OCI-LY1 (cell line): Measurements from ENCODE around the gene RAD51B.
A peak's percentile ranks its signal among the peaks of the same experiment; 100 is the strongest.
"Not testable (repeated sequence)": the region's sequence is repeated elsewhere in the genome, so short reads cannot be mapped to it uniquely, and the experiment has no call there.

Source experiments
- H2AFZ ChIP-seq: fragments of 200-600 bp; sonication (generic), shearing (Covaris generic); 2 replicates; pipeline ENCODE4 v1.6.0; 2014; ENCODE audit warnings: antibody characterized with exemption, mild to moderate bottlenecking, low read length
- H3F3A ChIP-seq: fragments of 200-600 bp; sonication (generic), shearing (Covaris generic); 2 replicates; pipeline ENCODE4 v1.6.0; 2014; ENCODE audit warnings: mild to moderate bottlenecking, antibody characterized with exemption, low read length, moderate library complexity; ENCODE audit not compliant: insufficient read depth
- H3K27ac ChIP-seq: fragments of 200-600 bp; sonication (generic); 2 replicates; pipeline ENCODE4 v1.5.1; 2014; ENCODE audit warnings: low read length, mixed run types, mild to moderate bottlenecking, low read depth; ENCODE audit not compliant: poor library complexity, severe bottlenecking
- H3K27me3 ChIP-seq: fragments of 200-600 bp; sonication (generic); 2 replicates; pipeline ENCODE4 v1.6.0; 2014; ENCODE audit warnings: antibody characterized with exemption, mild to moderate bottlenecking, low read length, moderate library complexity; ENCODE audit not compliant: insufficient read depth
- H3K36me3 ChIP-seq: fragments of 200-600 bp; sonication (generic); 2 replicates; pipeline ENCODE4 v1.6.1; 2014; ENCODE audit warnings: mild to moderate bottlenecking, antibody characterized with exemption, low read length, moderate library complexity, mixed read lengths; ENCODE audit not compliant: insufficient read depth
- H3K4me1 ChIP-seq: fragments of 200-600 bp; sonication (generic); 2 replicates; pipeline ENCODE4 v1.5.1; 2014; ENCODE audit warnings: mild to moderate bottlenecking, low read length, moderate library complexity; ENCODE audit not compliant: insufficient read depth, severe bottlenecking
- H3K4me2 ChIP-seq: fragments of 200-600 bp; sonication (generic), shearing (Covaris generic); 2 replicates; pipeline ENCODE4 v1.6.1; 2014; ENCODE audit warnings: low read length
- H3K4me3 ChIP-seq: fragments of 200-600 bp; sonication (generic); 2 replicates; pipeline ENCODE4 v1.5.1; 2014; ENCODE audit warnings: low read length, low read depth, mild to moderate bottlenecking, mixed read lengths; ENCODE audit not compliant: poor library complexity, severe bottlenecking
- H3K79me2 ChIP-seq: fragments of 200-600 bp; shearing (Covaris generic); 2 replicates; pipeline ENCODE4 v1.6.1; 2016; ENCODE audit warnings: mixed run types, low read length, mixed read lengths; ENCODE audit not compliant: insufficient read depth
- H3K9ac ChIP-seq: fragments of 200-600 bp; sonication (generic), shearing (Covaris generic); 2 replicates; pipeline ENCODE4 v1.6.1; 2014; ENCODE audit warnings: mild to moderate bottlenecking, low read length, mixed read lengths
- H3K9me2 ChIP-seq: fragments of 200-600 bp; sonication (generic), shearing (Covaris generic); 2 replicates; pipeline ENCODE4 v1.6.1; 2014; ENCODE audit warnings: low read depth, mild to moderate bottlenecking, low read length, mixed read lengths
- H3K9me3 ChIP-seq: fragments of 200-600 bp; shearing (Covaris generic); 2 replicates; pipeline ENCODE4 v1.6.1; 2014; ENCODE audit warnings: low read length, mixed read lengths
- H4K20me1 ChIP-seq: fragments of 200-600 bp; sonication (generic), shearing (Covaris generic); 2 replicates; pipeline ENCODE4 v1.6.0; 2016; ENCODE audit warnings: mild to moderate bottlenecking, low read length; ENCODE audit not compliant: insufficient read depth
- EZH2 ChIP-seq: fragments of 200-600 bp; sonication (generic), shearing (Covaris generic); IDR thresholded peaks from 2 replicates; pipeline ENCODE4 v1.8.0; 2017; ENCODE audit warnings: borderline replicate concordance, mixed run types, mild to moderate bottlenecking, antibody characterized with exemption, low read length, moderate library complexity, mixed read lengths
- TF ChIP-seq, protein P1 (sequence below): fragments of 200-600 bp; sonication (generic), shearing (Covaris generic); IDR thresholded peaks from 2 replicates; pipeline ENCODE4 v1.5.1; 2017; ENCODE audit warnings: mild to moderate bottlenecking, antibody characterized with exemption, low read length, moderate library complexity, mixed read lengths

The RAD51B gene

DNA sequence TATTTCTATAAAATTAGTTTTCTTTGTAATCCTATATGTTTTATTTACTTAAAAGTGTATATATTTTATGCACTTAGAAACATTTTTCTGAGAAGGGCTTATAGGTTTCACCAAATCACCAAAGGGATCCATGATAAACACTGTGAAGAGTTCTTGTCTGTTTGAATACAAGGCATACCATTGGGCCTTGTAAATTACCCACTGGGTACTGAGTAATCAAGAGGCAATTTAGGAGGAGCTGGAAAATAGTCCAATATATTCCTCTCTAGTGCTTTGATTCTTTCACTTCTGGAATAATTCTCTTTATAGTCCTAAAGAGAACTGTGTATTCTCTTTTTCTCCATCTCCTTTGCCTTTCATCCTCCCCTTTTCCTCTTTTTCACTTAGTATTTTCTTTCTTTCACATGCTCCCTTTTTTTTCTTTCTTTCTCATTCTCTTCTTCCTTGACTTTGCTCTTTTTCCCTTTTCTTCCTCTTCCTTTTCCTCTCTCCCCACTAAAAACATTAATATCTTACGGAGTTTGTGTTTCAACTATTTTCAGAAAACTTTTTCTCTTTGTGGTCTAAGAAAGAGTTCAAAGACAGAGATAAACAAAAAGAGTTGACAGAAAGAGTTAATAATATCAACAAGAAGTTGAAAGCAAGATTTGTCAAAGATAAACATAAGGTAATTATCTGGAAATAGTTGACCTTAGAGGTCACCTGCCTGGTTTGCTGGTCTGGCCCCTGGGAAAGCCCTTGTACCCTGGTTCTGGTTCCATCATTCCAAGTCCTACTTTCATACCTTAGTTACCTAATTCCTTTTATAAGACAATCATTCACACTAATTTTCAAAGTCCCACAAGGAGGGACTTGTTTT, 435.3 kb downstream of the RAD51B start:
- no peak for TF ChIP-seq EZH2
- TF ChIP-seq, protein P1, sequence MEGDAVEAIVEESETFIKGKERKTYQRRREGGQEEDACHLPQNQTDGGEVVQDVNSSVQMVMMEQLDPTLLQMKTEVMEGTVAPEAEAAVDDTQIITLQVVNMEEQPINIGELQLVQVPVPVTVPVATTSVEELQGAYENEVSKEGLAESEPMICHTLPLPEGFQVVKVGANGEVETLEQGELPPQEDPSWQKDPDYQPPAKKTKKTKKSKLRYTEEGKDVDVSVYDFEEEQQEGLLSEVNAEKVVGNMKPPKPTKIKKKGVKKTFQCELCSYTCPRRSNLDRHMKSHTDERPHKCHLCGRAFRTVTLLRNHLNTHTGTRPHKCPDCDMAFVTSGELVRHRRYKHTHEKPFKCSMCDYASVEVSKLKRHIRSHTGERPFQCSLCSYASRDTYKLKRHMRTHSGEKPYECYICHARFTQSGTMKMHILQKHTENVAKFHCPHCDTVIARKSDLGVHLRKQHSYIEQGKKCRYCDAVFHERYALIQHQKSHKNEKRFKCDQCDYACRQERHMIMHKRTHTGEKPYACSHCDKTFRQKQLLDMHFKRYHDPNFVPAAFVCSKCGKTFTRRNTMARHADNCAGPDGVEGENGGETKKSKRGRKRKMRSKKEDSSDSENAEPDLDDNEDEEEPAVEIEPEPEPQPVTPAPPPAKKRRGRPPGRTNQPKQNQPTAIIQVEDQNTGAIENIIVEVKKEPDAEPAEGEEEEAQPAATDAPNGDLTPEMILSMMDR, result no peak
- H3K27me3 ChIP-seq, result no peaks in the 10 kb centered on the region
- no peak overlapping the region for H3K4me2 ChIP-seq
- no peak overlapping the region for H3K27ac ChIP-seq
- peaks cover 62% of the 10 kb centered on the region for H3K4me1 ChIP-seq
- H3K9me3 ChIP-seq, result no peaks in the 10 kb centered on the region
- no peaks in the 10 kb centered on the region for H3K79me2 ChIP-seq
- H3K9ac ChIP-seq, result no peak overlapping the region
- H3K36me3 ChIP-seq, result no peaks in the 10 kb centered on the region
- no peak overlapping the region for H2AFZ ChIP-seq
- no peaks in the 10 kb centered on the region for H3K9me2 ChIP-seq
- no peaks in the 10 kb centered on the region for H3F3A ChIP-seq
- H3K4me3 ChIP-seq, result no peak overlapping the region
- no peaks in the 10 kb centered on the region for H4K20me1 ChIP-seq

DNA sequence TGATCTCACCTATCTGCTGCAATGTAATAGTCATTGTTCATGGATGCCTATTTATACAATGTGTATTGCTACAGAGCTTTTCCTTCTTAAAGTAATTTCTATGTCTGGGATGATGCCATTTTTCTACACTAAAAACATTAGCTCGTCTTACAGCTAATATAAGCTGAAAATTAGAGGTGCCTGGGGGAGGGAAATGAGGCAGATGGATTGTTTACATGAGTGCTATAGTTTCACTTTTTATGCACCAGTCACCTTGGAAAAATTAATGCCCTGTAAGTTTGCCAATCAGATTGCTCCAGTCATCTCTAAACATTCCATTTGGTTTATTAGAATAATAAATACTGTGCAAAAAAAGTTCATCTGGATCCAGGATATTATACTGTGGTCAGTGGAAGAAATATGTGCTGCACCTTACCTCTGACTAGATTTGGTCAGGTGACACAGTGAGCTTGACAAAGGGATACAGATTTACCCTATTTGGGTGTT, 436.2 kb downstream of the RAD51B start:
- Histone ChIP-seq H3K9me2 (no peaks in the 10 kb centered on the region), H3K9me3 (no peaks in the 10 kb centered on the region), H3F3A (no peaks in the 10 kb centered on the region), H3K36me3 (no peaks in the 10 kb centered on the region), H3K4me2 (no peak overlapping the region), H2AFZ (no peak overlapping the region), H3K27ac (peak overlapping the region; percentile 33), H3K9ac (no peak overlapping the region), H3K79me2 (no peaks in the 10 kb centered on the region), H3K4me1 (peaks cover 62% of the 10 kb centered on the region), H4K20me1 (no peaks in the 10 kb centered on the region), H3K27me3 (no peaks in the 10 kb centered on the region), H3K4me3 (no peak overlapping the region)
- TF ChIP-seq, protein P1, result no peak
- no peak for TF ChIP-seq EZH2

DNA sequence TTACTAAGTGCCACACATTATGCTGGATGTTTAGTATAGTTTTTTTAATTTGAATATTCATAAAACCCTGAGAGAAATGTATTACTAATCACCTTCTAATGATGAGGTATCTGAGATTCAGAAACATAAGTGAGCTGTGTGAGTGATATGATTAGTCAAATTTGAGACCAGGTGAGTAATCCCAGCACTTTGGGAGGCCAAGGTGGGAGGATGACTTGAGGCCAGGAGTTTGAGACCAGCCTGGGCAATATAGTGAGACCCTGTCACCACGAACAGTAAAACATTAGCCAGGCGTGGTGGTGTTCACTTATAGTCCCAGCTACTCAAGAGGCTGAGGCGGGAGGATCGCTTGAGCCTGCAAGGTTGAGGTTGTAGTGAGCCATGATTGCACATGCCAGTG, 438.4 kb downstream of the RAD51B start:
- Histone ChIP-seq H3K9me3 (no peaks in the 10 kb centered on the region), H3K9me2 (no peaks in the 10 kb centered on the region), H4K20me1 (no peaks in the 10 kb centered on the region), H3K4me1 (peaks cover 63% of the 10 kb centered on the region), H3K27ac (no peak overlapping the region), H3K36me3 (no peaks in the 10 kb centered on the region), H2AFZ (no peak overlapping the region), H3K4me3 (no peak overlapping the region), H3K27me3 (no peaks in the 10 kb centered on the region), H3K9ac (no peak overlapping the region), H3K79me2 (no peaks in the 10 kb centered on the region), H3K4me2 (no peak overlapping the region), H3F3A (no peaks in the 10 kb centered on the region)
- TF ChIP-seq, protein P1, result no peak
- TF ChIP-seq EZH2, result no peak

- not testable (repeated sequence) for H2AFZ ChIP-seq, H3K36me3 ChIP-seq, H3K4me3 ChIP-seq, H3K27me3 ChIP-seq, H4K20me1 ChIP-seq, H3K9me2 ChIP-seq, H3F3A ChIP-seq, H3K27ac ChIP-seq, H3K4me2 ChIP-seq, H3K9me3 ChIP-seq, H3K9ac ChIP-seq, H3K79me2 ChIP-seq
- peaks cover 63% of the 10 kb centered on the region for H3K4me1 ChIP-seq
Observed at GRCh38 chr14:68258995-68259394, 439.4 kb downstream of the RAD51B start.
